ENCODE results near the gene C5. TPM values are rescaled to one million over a fixed set of nuclear protein-coding genes. Genes with fewer than 3 reads are reported as not detected.

C5 gene
- total RNA-seq, 1 experiment from 2014 or later, result 0.66 TPM

DNA sequence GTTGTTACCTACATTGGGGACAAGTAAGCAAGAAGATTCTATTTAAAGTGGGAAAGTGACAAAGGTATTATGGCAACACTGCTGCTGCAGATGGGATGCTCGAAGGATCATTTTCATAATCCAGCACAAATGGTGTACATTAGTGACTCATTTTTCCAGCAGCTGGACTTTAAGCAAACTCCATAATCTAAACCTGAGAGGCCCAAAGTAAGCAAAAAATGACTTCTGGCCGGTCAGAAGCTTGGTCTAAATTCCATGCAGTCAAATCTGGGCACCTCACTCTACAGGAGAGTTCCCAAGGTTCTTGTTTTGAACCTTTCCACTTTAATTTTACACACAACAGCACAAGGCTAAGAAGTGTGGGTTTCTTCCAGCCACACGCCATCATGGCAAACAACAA, 79.8 kb downstream of the C5 start:
- Histone ChIP-seq H3K9me3 (ENCODE audit: control insufficient read depth in 1 of 2, insufficient read depth in 1 of 2, low read depth in 1 of 2, low read length in 2 of 2) (no peaks in the 10 kb centered on the region), H3K27ac (ENCODE audit: low read depth, low read length) (no peak overlapping the region), H3K9me2 (ENCODE audit: insufficient read depth) (no peaks in the 10 kb centered on the region), H3K36me3 (ENCODE audit: control insufficient read depth in 1 of 2, insufficient read depth in 2 of 2, low read length in 2 of 2) (no peaks in the 10 kb centered on the region), H4K20me1 (ENCODE audit: insufficient read depth) (no peaks in the 10 kb centered on the region), H3K79me2 (ENCODE audit: insufficient read depth, low read length) (no peaks in the 10 kb centered on the region), H3K4me2 (ENCODE audit: low read length) (no peak overlapping the region), H3K4me1 (ENCODE audit: control insufficient read depth in 1 of 2, insufficient read depth in 2 of 2, low read length in 2 of 2) (no peaks in the 10 kb centered on the region), H3K4me3 (replicated peaks in 1 of 2; ENCODE audit: low read depth in 1 of 2, low read length in 2 of 2) (no peak overlapping the region), H3K9ac (ENCODE audit: low read length) (no peak overlapping the region), H2AFZ (ENCODE audit: low read depth, low read length, poor library complexity, severe bottlenecking) (no peak overlapping the region), H3K27me3 (ENCODE audit: insufficient read depth, low read length) (no peaks in the 10 kb centered on the region)
- ChIA-PET RAD21 (ENCODE audit: low non-redundant PET in 1 of 2, low total read pairs in 2 of 2, uncharacterized antibody in 2 of 2, unreplicated experiment in 2 of 2) (interaction anchor here in 1 of 2 experiments (0.5 kb wide), 1 partner anchor 36 kb away, joined by 3 read pairs; no protein-coding TSS in a partner anchor), POLR2A (no interaction called here), CTCF (interaction anchor here (1.5 kb wide), 1 partner anchor 16 kb away, joined by 5 read pairs; no protein-coding TSS in a partner anchor)
- ATAC-seq (no peak), DNase-seq (ENCODE audit: low read depth, low spot score) (no peak)
- no peak for TF ChIP-seq SP1 (IDR thresholded peaks at IDR 0.05; ENCODE audit: low read depth)
- TF ChIP-seq ZNF274 (IDR thresholded peaks at IDR 0.05; ENCODE audit: low read depth, low read length), result no peak
- TF ChIP-seq, protein P1, sequence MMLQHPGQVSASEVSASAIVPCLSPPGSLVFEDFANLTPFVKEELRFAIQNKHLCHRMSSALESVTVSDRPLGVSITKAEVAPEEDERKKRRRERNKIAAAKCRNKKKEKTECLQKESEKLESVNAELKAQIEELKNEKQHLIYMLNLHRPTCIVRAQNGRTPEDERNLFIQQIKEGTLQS (IDR thresholded peaks at IDR 0.05), result no peak
- TF ChIP-seq RAD21 (IDR thresholded peaks at IDR 0.05; ENCODE audit: low read depth), result no peak
- no peak for TF ChIP-seq ZFX (IDR thresholded peaks at IDR 0.05)
- TF ChIP-seq YY1 (IDR thresholded peaks at IDR 0.05; ENCODE audit: extremely low read depth, insufficient replicate concordance, low read depth, low read length), result no peak
- TF ChIP-seq ZBTB33 (IDR thresholded peaks at IDR 0.05; ENCODE audit: extremely low read depth, insufficient replicate concordance, low read length), result no peak
- no peak for TF ChIP-seq EZH2 (IDR thresholded peaks at IDR 0.05)
- TF ChIP-seq MAX (IDR thresholded peaks at IDR 0.05), result no peak
- TF ChIP-seq POLR2A (IDR thresholded peaks at IDR 0.05; ENCODE audit: borderline replicate concordance, extremely low read depth, insufficient read depth, insufficient read length), result no peak
- no peak for TF ChIP-seq JUND (IDR thresholded peaks at IDR 0.05)
- no peak for TF ChIP-seq ELF1 (IDR thresholded peaks at IDR 0.05; ENCODE audit: borderline replicate concordance, low read depth)
- no peak for TF ChIP-seq EZH2phosphoT487 (IDR thresholded peaks at IDR 0.05; ENCODE audit: borderline replicate concordance)
- TF ChIP-seq TCF7L2 (IDR thresholded peaks at IDR 0.05; ENCODE audit: borderline replicate concordance, extremely low read depth, insufficient read depth, insufficient read length), result no peak
- TF ChIP-seq FOSL1 (IDR thresholded peaks at IDR 0.05; ENCODE audit: low read depth), result no peak
- no peak for TF ChIP-seq CBX3 (IDR thresholded peaks at IDR 0.05; ENCODE audit: low read depth)
- TF ChIP-seq CTCF (IDR thresholded peaks at IDR 0.05 in 2 of 3, conservative IDR thresholded peaks at IDR 0.05 in 1 of 3; ENCODE audit: borderline replicate concordance in 1 of 3, insufficient read depth in 1 of 3, low read depth in 2 of 3, low read length in 2 of 3), result no peak
- TF ChIP-seq CEBPB (IDR thresholded peaks at IDR 0.05; ENCODE audit: low read depth), result no peak
- TF ChIP-seq SRF (IDR thresholded peaks at IDR 0.05; ENCODE audit: low read depth), result no peak
- BruUV-seq (replicated peaks), result no TSS peak
- intact Hi-C loops (cut with micrococcal nuclease), result no loop called here

Data from HCT116 (cell line).